Measurements from ENCODE around the gene FAM171A2. TPM values are rescaled to one million over a fixed set of nuclear protein-coding genes. Genes with fewer than 3 reads are reported as not detected.

The FAM171A2 gene
- total and polyA plus RNA-seq, 2 of the 4 experiments (the other 2 are of a cell fraction) = 3.2 to 5.9 TPM

GRCh38 chr17:44355642-44356099 is 8.0 kb downstream of the FAM171A2 start:
- dilution Hi-C loops (cut with HindIII; ENCODE audit: low sequenced_read_pairs, unreplicated experiment) (no loop called here), intact Hi-C loops (cut with micrococcal nuclease) (no loop called here), in situ Hi-C loops (cut with MboI; ENCODE audit: low sequenced_read_pairs) (no loop called here)
- Histone ChIP-seq H4K20me1 (ENCODE audit: insufficient read depth, low read length) (peaks cover 11% of the 10 kb centered on the region), H4K5ac (ENCODE audit: low read depth, low read length) (no peak overlapping the region), H3K4me3 (ENCODE audit: insufficient read depth, low read depth, low read length) (no peak overlapping the region), H2AK5ac (ENCODE audit: low read depth, low read length) (no peak overlapping the region), H3K23ac (ENCODE audit: low read depth, low read length) (no peak overlapping the region), H3K4me1 (ENCODE audit: control insufficient read depth, insufficient read depth, low read length) (peaks cover 3% of the 10 kb centered on the region), H3K9ac (ENCODE audit: low read depth, low read length) (no peak overlapping the region), H3K4ac (ENCODE audit: low read depth, low read length) (no peak overlapping the region), H2BK5ac (ENCODE audit: low read depth, low read length, poor library complexity, severe bottlenecking) (no peak overlapping the region), H2BK20ac (ENCODE audit: low read depth, low read length) (no peak overlapping the region), H3K9me3 (ENCODE audit: control insufficient read depth, insufficient read depth, low read length) (no peaks in the 10 kb centered on the region), H3K27ac (ENCODE audit: insufficient read depth, low read length) (no peak overlapping the region), H3K36me3 (ENCODE audit: control insufficient read depth, insufficient read depth, low read length) (peaks cover 36% of the 10 kb centered on the region), H2AK9ac (replicated peaks; ENCODE audit: low read depth, low read length, poor library complexity) (no peak overlapping the region), H4K91ac (ENCODE audit: insufficient read depth, low read depth, low read length) (no peak overlapping the region), H2AFZ (replicated peaks; ENCODE audit: low read length, poor library complexity) (no peak overlapping the region), H2BK120ac (ENCODE audit: low read depth, low read length) (no peak overlapping the region), H3K9me1 (ENCODE audit: insufficient read depth, low read length) (no peaks in the 10 kb centered on the region; the same call in 1 of the 2 replicates), H2BK15ac (ENCODE audit: low read depth, low read length) (no peak overlapping the region), H3K18ac (ENCODE audit: low read depth, low read length) (no peak overlapping the region), H3K14ac (replicated peaks; ENCODE audit: low read depth, low read length) (no peak overlapping the region), H3K79me1 (ENCODE audit: low read depth in 1 of 2, low read length in 2 of 2) (peaks cover 0 to 6% of the 10 kb centered on the region in 2 experiments; a peak in 1 of 4 replicates), H3K56ac (ENCODE audit: extremely low read depth, insufficient read depth, low read length) (no peak overlapping the region), H3K4me2 (ENCODE audit: low read depth, low read length) (no peak overlapping the region), H3K27me3 (ENCODE audit: control insufficient read depth, insufficient read depth, low read length) (no peaks in the 10 kb centered on the region), H4K8ac (ENCODE audit: low read depth in 2 of 2, low read length in 2 of 2) (no peak overlapping the region)
- BruUV-seq (replicated peaks) = no TSS peak
- WGBS, 2 experiments (ENCODE audit: extremely low coverage in 2 of 2, insufficient read length in 1 of 2) = 88% methylated on average over 4 of the region's 17 CpGs; no CpG with 5 or more reads in 1 of the 2 experiments
- no peak for DNase-seq
- TF ChIP-seq, protein P1, sequence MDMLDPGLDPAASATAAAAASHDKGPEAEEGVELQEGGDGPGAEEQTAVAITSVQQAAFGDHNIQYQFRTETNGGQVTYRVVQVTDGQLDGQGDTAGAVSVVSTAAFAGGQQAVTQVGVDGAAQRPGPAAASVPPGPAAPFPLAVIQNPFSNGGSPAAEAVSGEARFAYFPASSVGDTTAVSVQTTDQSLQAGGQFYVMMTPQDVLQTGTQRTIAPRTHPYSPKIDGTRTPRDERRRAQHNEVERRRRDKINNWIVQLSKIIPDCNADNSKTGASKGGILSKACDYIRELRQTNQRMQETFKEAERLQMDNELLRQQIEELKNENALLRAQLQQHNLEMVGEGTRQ (IDR thresholded peaks at IDR 0.05; ENCODE audit: low read depth, low read length) = no peak
- TF ChIP-seq MAFK (IDR thresholded peaks at IDR 0.05; ENCODE audit: low read depth, low read length) (no peak), RFX5 (IDR thresholded peaks at IDR 0.05; ENCODE audit: low read depth, low read length) (no peak), RAD21 (IDR thresholded peaks at IDR 0.05; ENCODE audit: low read length) (no peak), BHLHE40 (IDR thresholded peaks at IDR 0.05; ENCODE audit: low read depth, low read length) (no peak), MXI1 (IDR thresholded peaks at IDR 0.05; ENCODE audit: borderline replicate concordance, low read depth, low read length) (no peak), POLR2A (IDR thresholded peaks at IDR 0.05; ENCODE audit: low read depth, low read length) (no peak), CHD1 (IDR thresholded peaks at IDR 0.05; ENCODE audit: low read depth, low read length) (no peak), NFE2L2 (IDR thresholded peaks at IDR 0.05; ENCODE audit: low read depth, low read length) (no peak), MAZ (IDR thresholded peaks at IDR 0.05; ENCODE audit: borderline replicate concordance, low read depth, low read length) (no peak), CTCF (conservative IDR thresholded peaks at IDR 0.05; ENCODE audit: low read depth, low read length) (no peak), SMC3 (IDR thresholded peaks at IDR 0.05; ENCODE audit: low read depth, low read length) (no peak), CEBPB (IDR thresholded peaks at IDR 0.05; ENCODE audit: low read depth, low read length) (no peak), FOS (IDR thresholded peaks at IDR 0.05; ENCODE audit: low read depth, low read length) (no peak), RCOR1 (IDR thresholded peaks at IDR 0.05; ENCODE audit: insufficient replicate concordance, low read length) (no peak)
- TF ChIP-seq, protein P2, sequence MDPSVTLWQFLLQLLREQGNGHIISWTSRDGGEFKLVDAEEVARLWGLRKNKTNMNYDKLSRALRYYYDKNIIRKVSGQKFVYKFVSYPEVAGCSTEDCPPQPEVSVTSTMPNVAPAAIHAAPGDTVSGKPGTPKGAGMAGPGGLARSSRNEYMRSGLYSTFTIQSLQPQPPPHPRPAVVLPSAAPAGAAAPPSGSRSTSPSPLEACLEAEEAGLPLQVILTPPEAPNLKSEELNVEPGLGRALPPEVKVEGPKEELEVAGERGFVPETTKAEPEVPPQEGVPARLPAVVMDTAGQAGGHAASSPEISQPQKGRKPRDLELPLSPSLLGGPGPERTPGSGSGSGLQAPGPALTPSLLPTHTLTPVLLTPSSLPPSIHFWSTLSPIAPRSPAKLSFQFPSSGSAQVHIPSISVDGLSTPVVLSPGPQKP (IDR thresholded peaks at IDR 0.05; ENCODE audit: borderline replicate concordance, low read depth, low read length) = no peak
- ChIA-PET CTCF (no interaction called here), POLR2A (ENCODE audit: unreplicated experiment) (no interaction called here)
- ATAC-seq (ENCODE audit: low read depth) = no peak

All from IMR-90 (cell line).